ENCODE data around the gene FTO. TPM values are rescaled to one million over a fixed set of nuclear protein-coding genes. Genes with fewer than 3 reads are reported as not detected.

The FTO gene
- total and polyA plus RNA-seq, 2 of the 13 experiments (the other 11 are each of a cell fraction or from before 2014, with no cell fraction given): 41.6 to 55.8 TPM

GRCh38 chr16:54080524-54081008 lies 376.6 kb downstream of the FTO start (continued):
- TF ChIP-seq, protein P1, sequence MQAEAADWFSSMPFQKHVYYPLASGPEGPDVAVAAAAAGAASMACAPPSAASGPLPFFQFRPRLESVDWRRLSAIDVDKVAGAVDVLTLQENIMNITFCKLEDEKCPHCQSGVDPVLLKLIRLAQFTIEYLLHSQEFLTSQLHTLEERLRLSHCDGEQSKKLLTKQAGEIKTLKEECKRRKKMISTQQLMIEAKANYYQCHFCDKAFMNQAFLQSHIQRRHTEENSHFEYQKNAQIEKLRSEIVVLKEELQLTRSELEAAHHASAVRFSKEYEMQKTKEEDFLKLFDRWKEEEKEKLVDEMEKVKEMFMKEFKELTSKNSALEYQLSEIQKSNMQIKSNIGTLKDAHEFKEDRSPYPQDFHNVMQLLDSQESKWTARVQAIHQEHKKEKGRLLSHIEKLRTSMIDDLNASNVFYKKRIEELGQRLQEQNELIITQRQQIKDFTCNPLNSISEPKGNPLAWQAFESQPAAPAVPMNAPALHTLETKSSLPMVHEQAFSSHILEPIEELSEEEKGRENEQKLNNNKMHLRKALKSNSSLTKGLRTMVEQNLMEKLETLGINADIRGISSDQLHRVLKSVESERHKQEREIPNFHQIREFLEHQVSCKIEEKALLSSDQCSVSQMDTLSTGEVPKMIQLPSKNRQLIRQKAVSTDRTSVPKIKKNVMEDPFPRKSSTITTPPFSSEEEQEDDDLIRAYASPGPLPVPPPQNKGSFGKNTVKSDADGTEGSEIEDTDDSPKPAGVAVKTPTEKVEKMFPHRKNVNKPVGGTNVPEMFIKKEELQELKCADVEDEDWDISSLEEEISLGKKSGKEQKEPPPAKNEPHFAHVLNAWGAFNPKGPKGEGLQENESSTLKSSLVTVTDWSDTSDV (CRISPR knock-in tag; IDR thresholded peaks at IDR 0.05): no peak
- TF ChIP-seq, protein P2, sequence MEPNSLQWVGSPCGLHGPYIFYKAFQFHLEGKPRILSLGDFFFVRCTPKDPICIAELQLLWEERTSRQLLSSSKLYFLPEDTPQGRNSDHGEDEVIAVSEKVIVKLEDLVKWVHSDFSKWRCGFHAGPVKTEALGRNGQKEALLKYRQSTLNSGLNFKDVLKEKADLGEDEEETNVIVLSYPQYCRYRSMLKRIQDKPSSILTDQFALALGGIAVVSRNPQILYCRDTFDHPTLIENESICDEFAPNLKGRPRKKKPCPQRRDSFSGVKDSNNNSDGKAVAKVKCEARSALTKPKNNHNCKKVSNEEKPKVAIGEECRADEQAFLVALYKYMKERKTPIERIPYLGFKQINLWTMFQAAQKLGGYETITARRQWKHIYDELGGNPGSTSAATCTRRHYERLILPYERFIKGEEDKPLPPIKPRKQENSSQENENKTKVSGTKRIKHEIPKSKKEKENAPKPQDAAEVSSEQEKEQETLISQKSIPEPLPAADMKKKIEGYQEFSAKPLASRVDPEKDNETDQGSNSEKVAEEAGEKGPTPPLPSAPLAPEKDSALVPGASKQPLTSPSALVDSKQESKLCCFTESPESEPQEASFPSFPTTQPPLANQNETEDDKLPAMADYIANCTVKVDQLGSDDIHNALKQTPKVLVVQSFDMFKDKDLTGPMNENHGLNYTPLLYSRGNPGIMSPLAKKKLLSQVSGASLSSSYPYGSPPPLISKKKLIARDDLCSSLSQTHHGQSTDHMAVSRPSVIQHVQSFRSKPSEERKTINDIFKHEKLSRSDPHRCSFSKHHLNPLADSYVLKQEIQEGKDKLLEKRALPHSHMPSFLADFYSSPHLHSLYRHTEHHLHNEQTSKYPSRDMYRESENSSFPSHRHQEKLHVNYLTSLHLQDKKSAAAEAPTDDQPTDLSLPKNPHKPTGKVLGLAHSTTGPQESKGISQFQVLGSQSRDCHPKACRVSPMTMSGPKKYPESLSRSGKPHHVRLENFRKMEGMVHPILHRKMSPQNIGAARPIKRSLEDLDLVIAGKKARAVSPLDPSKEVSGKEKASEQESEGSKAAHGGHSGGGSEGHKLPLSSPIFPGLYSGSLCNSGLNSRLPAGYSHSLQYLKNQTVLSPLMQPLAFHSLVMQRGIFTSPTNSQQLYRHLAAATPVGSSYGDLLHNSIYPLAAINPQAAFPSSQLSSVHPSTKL (CRISPR knock-in tag; IDR thresholded peaks at IDR 0.05): peak; percentile 92
- TF ChIP-seq, protein P3, sequence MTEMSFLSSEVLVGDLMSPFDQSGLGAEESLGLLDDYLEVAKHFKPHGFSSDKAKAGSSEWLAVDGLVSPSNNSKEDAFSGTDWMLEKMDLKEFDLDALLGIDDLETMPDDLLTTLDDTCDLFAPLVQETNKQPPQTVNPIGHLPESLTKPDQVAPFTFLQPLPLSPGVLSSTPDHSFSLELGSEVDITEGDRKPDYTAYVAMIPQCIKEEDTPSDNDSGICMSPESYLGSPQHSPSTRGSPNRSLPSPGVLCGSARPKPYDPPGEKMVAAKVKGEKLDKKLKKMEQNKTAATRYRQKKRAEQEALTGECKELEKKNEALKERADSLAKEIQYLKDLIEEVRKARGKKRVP (CRISPR knock-in tag; IDR thresholded peaks at IDR 0.05): peak in 1 of 2 experiments; percentile 75; a peak in 1 of 4 replicates
- TF ChIP-seq KLF11 (CRISPR knock-in tag; IDR thresholded peaks at IDR 0.05) (peak; percentile 50; the same call in 1 of the 2 replicates), NCOR1 (IDR thresholded peaks at IDR 0.05; ENCODE audit: borderline replicate concordance, low read length) (no peak), SMAD3 (CRISPR knock-in tag; IDR thresholded peaks at IDR 0.05) (0 out of 2 replicates have a peak, but pooled peaks have one; percentile 63), ZMAT3 (CRISPR knock-in tag; conservative IDR thresholded peaks at IDR 0.05) (peak; percentile 81; the same call in 1 of the 2 replicates), SP5 (CRISPR knock-in tag; IDR thresholded peaks at IDR 0.05; ENCODE audit: borderline replicate concordance, low read depth) (0 out of 2 replicates have a peak, but pooled peaks have one; percentile 21), ZNF3 (CRISPR knock-in tag; IDR thresholded peaks at IDR 0.05) (no peak), PITX1 (CRISPR knock-in tag; IDR thresholded peaks at IDR 0.05) (peak; percentile 68), ZHX1 (CRISPR knock-in tag; IDR thresholded peaks at IDR 0.05; ENCODE audit: low read depth) (0 out of 2 replicates have a peak, but pooled peaks have one; percentile 47), RBM22 (optimal IDR thresholded peaks at IDR 0.05; ENCODE audit: low read length) (no peak), ZNF121 (CRISPR knock-in tag; IDR thresholded peaks at IDR 0.05) (0 out of 2 replicates have a peak, but pooled peaks have one; percentile 26), MBD4 (IDR thresholded peaks at IDR 0.05; ENCODE audit: borderline replicate concordance, low read length) (no peak), TFDP1 (CRISPR knock-in tag; IDR thresholded peaks at IDR 0.05; ENCODE audit: borderline replicate concordance) (peak; percentile 80), EEA1 (CRISPR knock-in tag; IDR thresholded peaks at IDR 0.05; ENCODE audit: borderline replicate concordance) (no peak)
